A673 (cell line): ENCODE measurements around the gene FTO. TPM values are rescaled to one million over a fixed set of nuclear protein-coding genes. Genes with fewer than 3 reads are reported as not detected.

ENCODE experiments used
- BruUV-seq: library from RNA; stranded (reverse); fragments of 400-500 nt; replicated peaks from 2 replicates; lab custom pipeline; 2021; lab: Mats Ljungman, UMichigan
- CTCF ChIA-PET: fragments of 300-600 bp; sonication (Branson Sonifier 250); formaldehyde crosslinking; loops from one replicate; lab custom pipeline; 2022; ENCODE audit warnings: antibody characterized with exemption; lab: Charles Lee
- POLR2A ChIA-PET: fragments of 300-600 bp; sonication (Branson Sonifier 250); formaldehyde crosslinking; loops from one replicate; lab custom pipeline; 2022; ENCODE audit warnings: antibody characterized with exemption; ENCODE audit not compliant: low non-redundant PET; lab: Charles Lee
- DNase-seq: peaks from one replicate; pipeline ENCODE4 v3.0.0-alpha.2; 2015; ENCODE audit warnings: low spot score
- H3K27ac ChIP-seq: fragments of 200-600 bp; sonication (generic); 2 replicates; pipeline ENCODE4 v1.5.1; 2016; ENCODE audit warnings: mixed run types, low read depth, mild to moderate bottlenecking, mixed read lengths, antibody characterized with exemption, low read length; ENCODE audit not compliant: poor library complexity, severe bottlenecking
- H3K27me3 ChIP-seq: fragments of 200-600 bp; sonication (generic); replicated peaks from 2 replicates; pipeline ENCODE4 v1.6.1; 2017; ENCODE audit warnings: mixed run types, low read depth, mild to moderate bottlenecking, mixed read lengths, antibody characterized with exemption, low read length; ENCODE audit not compliant: insufficient read depth, poor library complexity
- H3K36me3 ChIP-seq: fragments of 200-600 bp; sonication (generic); 2 replicates; pipeline ENCODE4 v1.6.1; 2016; ENCODE audit warnings: mixed run types, mild to moderate bottlenecking, mixed read lengths, antibody characterized with exemption, low read length; ENCODE audit not compliant: insufficient read depth, poor library complexity, severe bottlenecking
- H3K4me1 ChIP-seq: fragments of 200-600 bp; sonication (generic); 2 replicates; pipeline ENCODE4 v1.6.1; 2017; ENCODE audit warnings: mixed run types, mild to moderate bottlenecking, mixed read lengths, antibody characterized with exemption, low read length; ENCODE audit not compliant: insufficient read depth, poor library complexity, severe bottlenecking
- H3K4me3 ChIP-seq: fragments of 200-600 bp; sonication (generic); 2 replicates; pipeline ENCODE4 v1.5.1; 2016; ENCODE audit warnings: low read depth, mixed run types, mild to moderate bottlenecking, mixed read lengths, low read length; ENCODE audit not compliant: poor library complexity, severe bottlenecking
- H3K9me3 ChIP-seq: fragments of 200-600 bp; sonication (generic); 2 replicates; pipeline ENCODE4 v1.6.1; 2016; ENCODE audit warnings: mixed run types, low read depth, mild to moderate bottlenecking, mixed read lengths, antibody characterized with exemption, low read length; ENCODE audit not compliant: poor library complexity, severe bottlenecking
- EZH2 ChIP-seq: fragments of 200-600 bp; sonication (generic); IDR thresholded peaks from 2 replicates; pipeline ENCODE4 v1.6.1; 2017; ENCODE audit warnings: borderline replicate concordance, low read depth, mild to moderate bottlenecking, mixed read lengths, antibody characterized with exemption, low read length; ENCODE audit not compliant: poor library complexity, severe bottlenecking
- intact Hi-C: fragments of 100-400 bp; cut with micrococcal nuclease; formaldehyde crosslinking; loops from one replicate; pipeline ENCODE4 v1.10.0; 2022; ENCODE audit not compliant: unreplicated experiment
- total RNA-seq: library from RNA; stranded (reverse); gene quantifications from 2 replicates; pipeline ENCODE4 v1.2.3, GENCODE V29; 2021
- TF ChIP-seq, protein P1 (sequence below): fragments of 300-800, 200-600 bp; sonication (generic); conservative IDR thresholded peaks from 2 replicates; pipeline ENCODE4 v1.5.1; 2017; ENCODE audit warnings: low read depth, mild to moderate bottlenecking, antibody characterized with exemption, low read length, moderate library complexity, mixed read lengths

FTO gene
- total RNA-seq, 1 experiment from 2014 or later, result 73.4 TPM

DNA sequence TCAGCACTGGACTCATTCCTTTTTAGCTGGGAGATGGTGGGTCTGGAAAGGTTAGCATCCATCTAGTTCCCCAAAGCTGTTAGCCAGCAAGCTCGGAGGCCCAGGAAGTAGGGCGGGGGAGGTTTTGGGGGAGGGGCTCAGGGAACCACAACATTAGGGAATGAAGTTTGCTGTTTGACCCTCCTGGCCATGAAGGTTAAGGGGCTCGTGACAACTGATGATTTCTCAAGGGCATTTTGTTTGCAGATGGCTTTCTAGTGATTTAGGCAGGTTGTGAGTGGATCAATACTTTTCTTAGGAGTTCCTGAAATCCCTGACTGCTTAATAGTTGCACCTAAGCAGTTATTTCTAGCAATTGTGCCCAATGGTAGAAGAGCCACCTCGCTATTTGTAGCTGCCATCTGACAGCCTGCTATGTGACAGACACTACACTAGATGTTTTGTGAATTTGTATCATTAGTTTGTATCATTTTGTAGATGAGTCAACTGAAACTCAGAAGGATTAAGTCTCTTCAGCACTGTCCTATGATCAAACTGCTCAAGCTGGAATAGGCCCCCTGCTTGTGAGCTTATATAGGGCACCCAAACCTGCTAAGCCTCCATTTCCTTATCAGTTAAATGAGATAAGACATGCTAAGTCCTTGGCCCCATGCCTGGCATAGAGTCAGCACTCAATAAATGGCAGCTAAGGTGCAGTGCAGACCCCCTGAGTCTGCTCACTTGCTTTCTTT is 436.3 kb downstream of the FTO start:
- TF ChIP-seq, protein P1, sequence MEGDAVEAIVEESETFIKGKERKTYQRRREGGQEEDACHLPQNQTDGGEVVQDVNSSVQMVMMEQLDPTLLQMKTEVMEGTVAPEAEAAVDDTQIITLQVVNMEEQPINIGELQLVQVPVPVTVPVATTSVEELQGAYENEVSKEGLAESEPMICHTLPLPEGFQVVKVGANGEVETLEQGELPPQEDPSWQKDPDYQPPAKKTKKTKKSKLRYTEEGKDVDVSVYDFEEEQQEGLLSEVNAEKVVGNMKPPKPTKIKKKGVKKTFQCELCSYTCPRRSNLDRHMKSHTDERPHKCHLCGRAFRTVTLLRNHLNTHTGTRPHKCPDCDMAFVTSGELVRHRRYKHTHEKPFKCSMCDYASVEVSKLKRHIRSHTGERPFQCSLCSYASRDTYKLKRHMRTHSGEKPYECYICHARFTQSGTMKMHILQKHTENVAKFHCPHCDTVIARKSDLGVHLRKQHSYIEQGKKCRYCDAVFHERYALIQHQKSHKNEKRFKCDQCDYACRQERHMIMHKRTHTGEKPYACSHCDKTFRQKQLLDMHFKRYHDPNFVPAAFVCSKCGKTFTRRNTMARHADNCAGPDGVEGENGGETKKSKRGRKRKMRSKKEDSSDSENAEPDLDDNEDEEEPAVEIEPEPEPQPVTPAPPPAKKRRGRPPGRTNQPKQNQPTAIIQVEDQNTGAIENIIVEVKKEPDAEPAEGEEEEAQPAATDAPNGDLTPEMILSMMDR, result 0 out of 2 replicates have a peak, but pooled peaks have one; percentile 12
- no peak for TF ChIP-seq EZH2
- peak; percentile 15 for DNase-seq
- intact Hi-C loops, result no loop called here

DNA sequence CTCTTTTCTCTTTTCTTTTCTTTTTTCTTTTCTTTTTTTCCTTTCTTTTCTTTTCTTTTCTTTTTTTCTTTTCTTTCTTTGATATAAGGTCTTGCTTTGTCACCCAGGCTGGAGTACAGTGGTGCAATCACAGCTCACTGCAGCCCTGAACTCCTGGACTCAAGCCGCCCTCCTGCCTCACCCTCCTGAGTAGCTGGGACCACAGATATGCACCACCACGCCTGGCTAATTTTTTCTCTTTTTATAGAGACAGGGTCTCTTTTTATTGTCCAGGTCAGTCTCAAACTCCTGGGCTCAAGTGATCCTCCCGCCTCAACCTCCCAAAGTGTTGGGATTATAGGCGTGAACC is 436.8 kb downstream of the FTO start:
- Histone ChIP-seq H3K9me3 (no peaks in the 10 kb centered on the region), H3K27ac (no peak overlapping the region)
- CTCF ChIA-PET, result no interaction called here

More for the DNA sequence above, 436.3 kb downstream of the FTO start:
- Histone ChIP-seq H3K4me1 (no peaks in the 10 kb centered on the region), H3K27me3 (no peaks in the 10 kb centered on the region), H3K4me3 (no peak overlapping the region), H3K36me3 (no peaks in the 10 kb centered on the region), H3K9me3 (no peaks in the 10 kb centered on the region), H3K27ac (no peak overlapping the region)
- ChIA-PET POLR2A (no interaction called here), CTCF (interaction anchor here (0.6 kb wide), 1 partner anchor 113 kb away, joined by 3 read pairs; no protein-coding TSS in a partner anchor)
- BruUV-seq, result no TSS peak

DNA sequence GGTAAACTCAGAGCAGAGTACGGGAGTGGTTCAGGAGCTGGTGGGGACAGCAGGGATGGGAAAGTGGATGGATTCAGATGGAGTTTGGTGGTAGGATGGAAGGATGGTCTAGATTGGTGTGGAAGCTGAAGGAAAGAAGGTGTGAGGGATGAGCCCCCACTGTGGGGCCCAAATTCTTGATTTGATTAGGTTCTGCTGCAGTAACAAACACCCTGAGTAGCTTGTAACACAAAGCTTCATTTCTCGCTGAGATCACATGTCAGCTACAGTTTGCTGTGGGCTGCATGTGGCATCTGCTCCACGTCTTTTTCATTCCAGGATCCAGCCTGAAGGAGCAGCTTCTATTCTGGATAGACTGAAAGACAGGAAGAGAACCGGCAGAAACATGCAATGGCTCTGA is 438.8 kb downstream of the FTO start:
- Histone ChIP-seq H3K27me3 (no peaks in the 10 kb centered on the region), H3K4me1 (no peaks in the 10 kb centered on the region), H3K4me3 (no peak overlapping the region), H3K27ac (no peak overlapping the region), H3K36me3 (no peaks in the 10 kb centered on the region), H3K9me3 (no peaks in the 10 kb centered on the region)
- POLR2A ChIA-PET, result no interaction called here
- no peak for TF ChIP-seq EZH2
- TF ChIP-seq, protein P1, result no peak
- BruUV-seq, result no TSS peak
- intact Hi-C loops, result no loop called here
- no peak for DNase-seq
- CTCF ChIA-PET, result no interaction called here

More for the DNA sequence above, 436.8 kb downstream of the FTO start:
- intact Hi-C loops, result no loop called here
- Histone ChIP-seq H3K4me3 (no peak overlapping the region), H3K27me3 (no peaks in the 10 kb centered on the region), H3K36me3 (no peaks in the 10 kb centered on the region), H3K4me1 (no peaks in the 10 kb centered on the region)
- POLR2A ChIA-PET, result no interaction called here
- DNase-seq, result no peak
- TF ChIP-seq, protein P1, result no peak
- TF ChIP-seq EZH2, result no peak
- BruUV-seq, result no TSS peak
